ENCODE measurements around the gene RAF1.

The RAF1 gene

GRCh38 chr3:12569836-12570235, 94.1 kb downstream of the RAF1 start:
- no peak for DNase-seq (ENCODE audit: low spot score)
- TF ChIP-seq CTCF (IDR thresholded peaks at IDR 0.05; ENCODE audit: extremely low read depth, missing control alignments): no peak

- DNase-seq (ENCODE audit: low spot score): no peak
- no peak for TF ChIP-seq CTCF (IDR thresholded peaks at IDR 0.05; ENCODE audit: extremely low read depth, missing control alignments)
These were observed 95.2 kb downstream of the RAF1 start for GRCh38 chr3:12568747-12569146.

GRCh38 chr3:12566976-12567375, 96.9 kb downstream of the RAF1 start:
- no peak for DNase-seq (ENCODE audit: low spot score)
- no peak for TF ChIP-seq CTCF (IDR thresholded peaks at IDR 0.05; ENCODE audit: extremely low read depth, missing control alignments)

GRCh38 chr3:12562451-12562850, 101.5 kb downstream of the RAF1 start:
- DNase-seq (ENCODE audit: low spot score): no peak
- no peak for TF ChIP-seq CTCF (IDR thresholded peaks at IDR 0.05; ENCODE audit: extremely low read depth, missing control alignments)

GRCh38 chr3:12561397-12561796, 102.5 kb downstream of the RAF1 start:
- no peak for DNase-seq (ENCODE audit: low spot score)
- no peak for TF ChIP-seq CTCF (IDR thresholded peaks at IDR 0.05; ENCODE audit: extremely low read depth, missing control alignments)

- peak; percentile 68 for DNase-seq (ENCODE audit: low spot score)
- TF ChIP-seq CTCF (IDR thresholded peaks at IDR 0.05; ENCODE audit: extremely low read depth, missing control alignments): no peak
These were observed 103.3 kb downstream of the RAF1 start for GRCh38 chr3:12560505-12561190.

- no peak for DNase-seq (ENCODE audit: low spot score)
- TF ChIP-seq CTCF (IDR thresholded peaks at IDR 0.05; ENCODE audit: extremely low read depth, missing control alignments): no peak
These were observed 104.4 kb downstream of the RAF1 start for GRCh38 chr3:12559520-12559919.

Data from GM20000 (cell line).